K562 (cell line): Measurements from ENCODE around the gene TMEM43.

Experiments used
- HMG20A ChIP-seq: fragments of 450-650 bp; formaldehyde crosslinking; conservative IDR thresholded peaks from 2 replicates; pipeline ENCODE4 v1.4.0; 2020; ENCODE audit warnings: mild to moderate bottlenecking, mixed read lengths
- TF ChIP-seq, protein P1 (sequence below), 3 experiments: IDR thresholded peaks in 2 of 3; conservative IDR thresholded peaks in 1 of 3; 2 replicates each; pipeline ENCODE4 v1.5.1; 2011 to 2012; ENCODE audit warnings: low read length in 3 of 3, mild to moderate bottlenecking in 3 of 3, control low read depth in 2 of 3, improper control_type of control experiment in 1 of 3, inconsistent platforms in 1 of 3, low read depth in 1 of 3, mixed read lengths in 1 of 3, moderate library complexity in 1 of 3; ENCODE audit not compliant: insufficient read depth in 2 of 3

DNA sequence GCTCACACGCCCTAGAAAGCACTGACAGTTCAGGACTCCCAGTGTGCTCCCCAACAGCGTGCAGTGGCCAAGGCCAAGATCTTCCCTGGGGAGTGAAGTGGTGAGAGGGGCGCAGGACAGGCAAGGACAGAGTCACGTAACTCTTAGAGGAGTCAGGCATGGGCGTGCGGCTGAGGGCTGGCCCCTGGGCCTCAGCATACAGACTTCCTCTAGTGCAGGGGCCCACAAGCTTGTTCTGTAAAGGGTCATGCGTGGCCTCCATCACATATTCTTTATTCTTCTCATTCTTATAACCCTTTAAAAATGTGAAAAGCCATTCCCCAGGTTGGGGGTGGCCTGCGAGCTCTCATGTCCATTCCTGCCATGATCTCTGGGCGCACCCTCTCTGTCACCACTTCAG, 25.2 kb downstream of the TMEM43 start:
- TF ChIP-seq, protein P1, sequence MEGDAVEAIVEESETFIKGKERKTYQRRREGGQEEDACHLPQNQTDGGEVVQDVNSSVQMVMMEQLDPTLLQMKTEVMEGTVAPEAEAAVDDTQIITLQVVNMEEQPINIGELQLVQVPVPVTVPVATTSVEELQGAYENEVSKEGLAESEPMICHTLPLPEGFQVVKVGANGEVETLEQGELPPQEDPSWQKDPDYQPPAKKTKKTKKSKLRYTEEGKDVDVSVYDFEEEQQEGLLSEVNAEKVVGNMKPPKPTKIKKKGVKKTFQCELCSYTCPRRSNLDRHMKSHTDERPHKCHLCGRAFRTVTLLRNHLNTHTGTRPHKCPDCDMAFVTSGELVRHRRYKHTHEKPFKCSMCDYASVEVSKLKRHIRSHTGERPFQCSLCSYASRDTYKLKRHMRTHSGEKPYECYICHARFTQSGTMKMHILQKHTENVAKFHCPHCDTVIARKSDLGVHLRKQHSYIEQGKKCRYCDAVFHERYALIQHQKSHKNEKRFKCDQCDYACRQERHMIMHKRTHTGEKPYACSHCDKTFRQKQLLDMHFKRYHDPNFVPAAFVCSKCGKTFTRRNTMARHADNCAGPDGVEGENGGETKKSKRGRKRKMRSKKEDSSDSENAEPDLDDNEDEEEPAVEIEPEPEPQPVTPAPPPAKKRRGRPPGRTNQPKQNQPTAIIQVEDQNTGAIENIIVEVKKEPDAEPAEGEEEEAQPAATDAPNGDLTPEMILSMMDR (IDR thresholded peaks at IDR 0.05 in 2 of 3, conservative IDR thresholded peaks at IDR 0.05 in 1 of 3; ENCODE audit: insufficient read depth in 2 of 3, low read depth in 1 of 3, low read length in 3 of 3): no peak
- no peak for TF ChIP-seq HMG20A
